HepG2 (cell line): Measurements from ENCODE around the gene ATP5F1E. TPM values are rescaled to one million over a fixed set of nuclear protein-coding genes. Genes with fewer than 3 reads are reported as not detected.

ENCODE experiments used
- ETV5 ChIP-seq: IDR thresholded peaks from 2 replicates; pipeline ENCODE4 v1.6.1; 2018; ENCODE audit warnings: missing biosample characterization, missing genetic modification reagents, inconsistent platforms, borderline replicate concordance
- KLF16 ChIP-seq, 2 experiments: sonication (generic) in 1 of 2; formaldehyde crosslinking in 1 of 2; IDR thresholded peaks; 2 replicates each; pipeline versions ENCODE4 v1.6.1 to v1.8.0; 2016 to 2023; ENCODE audit warnings: missing genetic modification reagents in 2 of 2, missing compliant biosample characterization in 1 of 2
- LCORL ChIP-seq, 2 experiments: fragments of 450-650 bp in 1 of 2; sonication (generic) in 1 of 2; formaldehyde crosslinking in 1 of 2; IDR thresholded peaks; 2 replicates each; pipeline versions ENCODE4 v1.5.0 to v1.6.1; 2017 to 2020; ENCODE audit warnings: antibody characterized with exemption in 1 of 2, missing genetic modification reagents in 1 of 2
- PAF1 ChIP-seq: IDR thresholded peaks from 2 replicates; pipeline ENCODE4 v1.6.1; 2016; ENCODE audit warnings: missing genetic modification reagents, missing compliant biosample characterization
- RBFOX2 ChIP-seq: fragments of 200-400 bp; formaldehyde crosslinking; IDR thresholded peaks from 2 replicates; pipeline ENCODE4 v1.6.1; 2017; ENCODE audit warnings: low read depth, mild to moderate bottlenecking, low read length
- ZBTB38 ChIP-seq: sonication (generic); formaldehyde crosslinking; IDR thresholded peaks from 2 replicates; pipeline ENCODE4 v1.5.1; 2020; ENCODE audit warnings: mild to moderate bottlenecking, missing genetic modification reagents
- ZNF20 ChIP-seq: sonication (generic); formaldehyde crosslinking; IDR thresholded peaks from 2 replicates; pipeline ENCODE4 v1.4.0; 2020; ENCODE audit warnings: mild to moderate bottlenecking, moderate library complexity, missing genetic modification reagents
- ZNF562 ChIP-seq: sonication (generic); formaldehyde crosslinking; IDR thresholded peaks from 2 replicates; pipeline ENCODE4 v1.8.0; 2022; ENCODE audit warnings: missing genetic modification reagents, borderline replicate concordance
- ZNF850 ChIP-seq: sonication (generic); formaldehyde crosslinking; conservative IDR thresholded peaks from 2 replicates; pipeline ENCODE4 v1.9.0; 2021; ENCODE audit warnings: mild to moderate bottlenecking, missing genetic modification reagents
- polyA plus RNA-seq, 8 experiments: library from polyadenylated mRNA; depleted of rRNA in 3 of 8; stranded (reverse) in 7 of 8; unstranded in 1 of 8; fragments of >200 nt; fragmentation: Illumina TruSeq in 4 of 8; extraction: Trizol in 4 of 8; gene quantifications; 2 replicates each; pipeline versions ENCODE4 v1.2.1 to v1.2.3, GENCODE V29; 2011 to 2016; ENCODE audit warnings: low read depth in 4 of 8, missing spikeins in 1 of 8, mixed read lengths in 1 of 8; ENCODE audit not compliant: insufficient read depth in 1 of 8
- total RNA-seq, 5 experiments: library from RNA; depleted of rRNA; stranded (reverse); fragments of >200 nt; fragmentation: Illumina TruSeq; extraction: Trizol; gene quantifications; 2 replicates each; pipeline ENCODE4 v1.2.3, GENCODE V29; 2016; ENCODE audit warnings: low read depth in 1 of 5
- TF ChIP-seq, protein P1 (sequence below): sonication (generic); formaldehyde crosslinking; IDR thresholded peaks from 2 replicates; pipeline ENCODE4 v1.4.0; 2020; ENCODE audit warnings: missing genetic modification reagents
- TF ChIP-seq, protein P2 (sequence below): sonication (generic); formaldehyde crosslinking; IDR thresholded peaks from 2 replicates; pipeline ENCODE4 v1.5.1; 2020; ENCODE audit warnings: mild to moderate bottlenecking, missing genetic modification reagents, moderate library complexity
- TF ChIP-seq, protein P3 (sequence below): sonication (generic); formaldehyde crosslinking; IDR thresholded peaks from 2 replicates; pipeline ENCODE4 v1.5.1; 2020; ENCODE audit warnings: missing genetic modification reagents, mild to moderate bottlenecking, borderline replicate concordance
- TF ChIP-seq, protein P4 (sequence below), 2 experiments: sonication (generic) in 1 of 2; formaldehyde crosslinking in 1 of 2; IDR thresholded peaks; 2 replicates each; pipeline versions ENCODE4 v1.6.1 to v1.9.0; 2014 to 2022; ENCODE audit warnings: antibody characterized with exemption in 1 of 2, borderline replicate concordance in 1 of 2, inconsistent platforms in 1 of 2, low read depth in 1 of 2, missing genetic modification reagents in 1 of 2
- TF ChIP-seq, protein P5 (sequence below): sonication (generic); formaldehyde crosslinking; IDR thresholded peaks from 2 replicates; pipeline ENCODE4 v1.8.0; 2022; ENCODE audit warnings: mild to moderate bottlenecking, missing genetic modification reagents, borderline replicate concordance

Gene ATP5F1E
- total and polyA plus RNA-seq, 2 of the 13 experiments (the other 11 are each of a cell fraction or from before 2014, with no cell fraction given) = 121 to 134 TPM

DNA sequence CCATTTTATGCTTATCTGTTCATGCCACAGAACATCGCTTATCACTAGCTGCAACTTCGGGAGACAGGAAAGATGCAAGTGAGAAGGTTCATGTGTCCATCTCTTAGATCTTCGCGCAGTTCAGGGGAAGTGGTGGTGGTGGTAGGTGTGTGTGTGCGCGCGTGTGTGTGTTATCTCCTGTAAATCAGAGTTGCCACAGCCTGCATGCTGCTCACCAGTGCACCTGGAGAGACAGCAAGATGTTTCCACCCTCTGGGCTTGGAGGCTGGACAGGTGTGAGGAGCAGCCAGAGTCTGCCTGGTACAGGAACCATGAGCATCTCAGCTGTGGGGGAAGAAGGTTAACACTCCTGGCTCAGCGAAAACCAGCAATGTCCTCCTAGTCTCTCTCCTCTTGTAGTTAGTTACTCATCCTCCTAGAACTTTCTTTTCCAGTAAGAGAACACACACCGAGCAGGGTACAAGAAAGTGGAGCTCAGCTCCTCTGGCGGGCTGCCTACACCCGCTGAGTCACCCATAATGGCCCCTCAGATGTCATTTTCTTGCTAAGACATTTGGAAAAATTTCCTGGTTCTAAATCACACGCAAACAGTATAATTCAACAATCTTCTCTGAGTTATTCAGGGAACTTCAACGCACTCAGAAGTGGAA, 18.1 kb downstream of the ATP5F1E start (continued):
- TF ChIP-seq ETV5 (CRISPR knock-in tag) = peak; percentile 10; the same call in 1 of the 2 replicates
- TF ChIP-seq, protein P1, sequence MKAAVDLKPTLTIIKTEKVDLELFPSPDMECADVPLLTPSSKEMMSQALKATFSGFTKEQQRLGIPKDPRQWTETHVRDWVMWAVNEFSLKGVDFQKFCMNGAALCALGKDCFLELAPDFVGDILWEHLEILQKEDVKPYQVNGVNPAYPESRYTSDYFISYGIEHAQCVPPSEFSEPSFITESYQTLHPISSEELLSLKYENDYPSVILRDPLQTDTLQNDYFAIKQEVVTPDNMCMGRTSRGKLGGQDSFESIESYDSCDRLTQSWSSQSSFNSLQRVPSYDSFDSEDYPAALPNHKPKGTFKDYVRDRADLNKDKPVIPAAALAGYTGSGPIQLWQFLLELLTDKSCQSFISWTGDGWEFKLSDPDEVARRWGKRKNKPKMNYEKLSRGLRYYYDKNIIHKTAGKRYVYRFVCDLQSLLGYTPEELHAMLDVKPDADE (CRISPR knock-in tag) = no peak
- TF ChIP-seq, protein P2, sequence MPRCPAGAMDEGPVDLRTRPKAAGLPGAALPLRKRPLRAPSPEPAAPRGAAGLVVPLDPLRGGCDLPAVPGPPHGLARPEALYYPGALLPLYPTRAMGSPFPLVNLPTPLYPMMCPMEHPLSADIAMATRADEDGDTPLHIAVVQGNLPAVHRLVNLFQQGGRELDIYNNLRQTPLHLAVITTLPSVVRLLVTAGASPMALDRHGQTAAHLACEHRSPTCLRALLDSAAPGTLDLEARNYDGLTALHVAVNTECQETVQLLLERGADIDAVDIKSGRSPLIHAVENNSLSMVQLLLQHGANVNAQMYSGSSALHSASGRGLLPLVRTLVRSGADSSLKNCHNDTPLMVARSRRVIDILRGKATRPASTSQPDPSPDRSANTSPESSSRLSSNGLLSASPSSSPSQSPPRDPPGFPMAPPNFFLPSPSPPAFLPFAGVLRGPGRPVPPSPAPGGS = no peak
- TF ChIP-seq ZNF562 (CRISPR knock-in tag) = no peak
- TF ChIP-seq LCORL (IDR thresholded peaks at IDR 0.05) = no peak
- TF ChIP-seq LCORL (CRISPR knock-in tag; IDR thresholded peaks at IDR 0.05) = no peak
- 0 out of 2 replicates have a peak, but pooled peaks have one; percentile 5 for TF ChIP-seq RBFOX2
- TF ChIP-seq ZNF20 = no peak
- peak; percentile 95 for TF ChIP-seq ZBTB38
- TF ChIP-seq PAF1 (CRISPR knock-in tag) = no peak
- TF ChIP-seq, protein P3, sequence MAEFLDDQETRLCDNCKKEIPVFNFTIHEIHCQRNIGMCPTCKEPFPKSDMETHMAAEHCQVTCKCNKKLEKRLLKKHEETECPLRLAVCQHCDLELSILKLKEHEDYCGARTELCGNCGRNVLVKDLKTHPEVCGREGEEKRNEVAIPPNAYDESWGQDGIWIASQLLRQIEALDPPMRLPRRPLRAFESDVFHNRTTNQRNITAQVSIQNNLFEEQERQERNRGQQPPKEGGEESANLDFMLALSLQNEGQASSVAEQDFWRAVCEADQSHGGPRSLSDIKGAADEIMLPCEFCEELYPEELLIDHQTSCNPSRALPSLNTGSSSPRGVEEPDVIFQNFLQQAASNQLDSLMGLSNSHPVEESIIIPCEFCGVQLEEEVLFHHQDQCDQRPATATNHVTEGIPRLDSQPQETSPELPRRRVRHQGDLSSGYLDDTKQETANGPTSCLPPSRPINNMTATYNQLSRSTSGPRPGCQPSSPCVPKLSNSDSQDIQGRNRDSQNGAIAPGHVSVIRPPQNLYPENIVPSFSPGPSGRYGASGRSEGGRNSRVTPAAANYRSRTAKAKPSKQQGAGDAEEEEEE (CRISPR knock-in tag) = no peak
- TF ChIP-seq, protein P4, sequence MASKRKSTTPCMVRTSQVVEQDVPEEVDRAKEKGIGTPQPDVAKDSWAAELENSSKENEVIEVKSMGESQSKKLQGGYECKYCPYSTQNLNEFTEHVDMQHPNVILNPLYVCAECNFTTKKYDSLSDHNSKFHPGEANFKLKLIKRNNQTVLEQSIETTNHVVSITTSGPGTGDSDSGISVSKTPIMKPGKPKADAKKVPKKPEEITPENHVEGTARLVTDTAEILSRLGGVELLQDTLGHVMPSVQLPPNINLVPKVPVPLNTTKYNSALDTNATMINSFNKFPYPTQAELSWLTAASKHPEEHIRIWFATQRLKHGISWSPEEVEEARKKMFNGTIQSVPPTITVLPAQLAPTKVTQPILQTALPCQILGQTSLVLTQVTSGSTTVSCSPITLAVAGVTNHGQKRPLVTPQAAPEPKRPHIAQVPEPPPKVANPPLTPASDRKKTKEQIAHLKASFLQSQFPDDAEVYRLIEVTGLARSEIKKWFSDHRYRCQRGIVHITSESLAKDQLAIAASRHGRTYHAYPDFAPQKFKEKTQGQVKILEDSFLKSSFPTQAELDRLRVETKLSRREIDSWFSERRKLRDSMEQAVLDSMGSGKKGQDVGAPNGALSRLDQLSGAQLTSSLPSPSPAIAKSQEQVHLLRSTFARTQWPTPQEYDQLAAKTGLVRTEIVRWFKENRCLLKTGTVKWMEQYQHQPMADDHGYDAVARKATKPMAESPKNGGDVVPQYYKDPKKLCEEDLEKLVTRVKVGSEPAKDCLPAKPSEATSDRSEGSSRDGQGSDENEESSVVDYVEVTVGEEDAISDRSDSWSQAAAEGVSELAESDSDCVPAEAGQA (IDR thresholded peaks at IDR 0.05; ENCODE audit: low read depth) = 0 out of 2 replicates have a peak, but pooled peaks have one; percentile 4
- TF ChIP-seq, protein P4 (CRISPR knock-in tag; IDR thresholded peaks at IDR 0.05; ENCODE audit: borderline replicate concordance) = no peak
- no peak for TF ChIP-seq KLF16 (CRISPR knock-in tag; IDR thresholded peaks at IDR 0.05)
- TF ChIP-seq, protein P5, sequence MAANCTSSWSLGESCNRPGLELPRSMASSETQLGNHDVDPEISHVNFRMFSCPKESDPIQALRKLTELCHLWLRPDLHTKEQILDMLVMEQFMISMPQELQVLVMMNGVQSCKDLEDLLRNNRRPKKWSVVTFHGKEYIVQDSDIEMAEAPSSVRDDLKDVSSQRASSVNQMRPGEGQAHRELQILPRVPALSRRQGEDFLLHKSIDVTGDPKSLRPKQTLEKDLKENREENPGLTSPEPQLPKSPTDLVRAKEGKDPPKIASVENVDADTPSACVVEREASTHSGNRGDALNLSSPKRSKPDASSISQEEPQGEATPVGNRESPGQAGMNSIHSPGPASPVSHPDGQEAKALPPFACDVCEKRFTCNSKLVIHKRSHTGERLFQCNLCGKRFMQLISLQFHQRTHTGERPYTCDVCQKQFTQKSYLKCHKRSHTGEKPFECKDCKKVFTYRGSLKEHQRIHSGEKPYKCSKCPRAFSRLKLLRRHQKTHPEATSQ (CRISPR knock-in tag) = no peak
- no peak for TF ChIP-seq ZNF850 (CRISPR knock-in tag)
